Naive B cell (primary cell): ENCODE results near the gene B3GNT4. TPM values are rescaled to one million over a fixed set of nuclear protein-coding genes. Genes with fewer than 3 reads are reported as not detected.
"Not testable (repeated sequence)": the region's sequence is repeated elsewhere in the genome, so short reads cannot be mapped to it uniquely, and the experiment has no call there.

Experiments
- ATAC-seq, 2 donors: fragments of 150-1000 bp; cut with Tn5 transposase; 2 replicates each; pipeline ENCODE4 v1.10.0; 2021; ENCODE audit warnings: low read depth in 2 of 2, mild to moderate bottlenecking in 2 of 2, moderate library complexity in 2 of 2
- DNase-seq: peaks from one replicate; pipeline ENCODE4 v3.0.0; 2022
- H3K27ac Mint-ChIP-seq, 6 donors: one replicate each; pipeline ENCODE4 v1.8.0; 2020 to 2022; ENCODE audit warnings: mild to moderate bottlenecking in 6 of 6, mixed read lengths in 6 of 6, moderate library complexity in 5 of 6, inconsistent platforms in 2 of 6
- H3K27me3 Mint-ChIP-seq, 3 donors: one replicate each; pipeline ENCODE4 v1.8.0; 2021 to 2022; ENCODE audit warnings: mixed read lengths in 3 of 3, mild to moderate bottlenecking in 1 of 3
- H3K36me3 Mint-ChIP-seq, 2 donors: one replicate each; pipeline ENCODE4 v1.8.0; 2020 to 2022; ENCODE audit warnings: mixed read lengths in 2 of 2, inconsistent platforms in 1 of 2, mild to moderate bottlenecking in 1 of 2
- H3K4me1 Mint-ChIP-seq, 3 donors: one replicate each; pipeline ENCODE4 v1.8.0; 2020 to 2022; ENCODE audit warnings: mixed read lengths in 3 of 3, inconsistent platforms in 1 of 3, mild to moderate bottlenecking in 1 of 3, moderate library complexity in 1 of 3
- H3K4me3 Mint-ChIP-seq, 8 donors: one replicate each; pipeline ENCODE4 v1.8.0; 2020 to 2022; ENCODE audit warnings: mild to moderate bottlenecking in 8 of 8, mixed read lengths in 8 of 8, moderate library complexity in 8 of 8, inconsistent platforms in 2 of 8
- H3K9me3 Mint-ChIP-seq, 7 donors: one replicate each; pipeline ENCODE4 v1.8.0; 2020 to 2022; ENCODE audit warnings: mixed read lengths in 7 of 7, mild to moderate bottlenecking in 5 of 7, inconsistent platforms in 2 of 7, moderate library complexity in 1 of 7
- polyA plus RNA-seq, 6 donors: library from polyadenylated mRNA; unstranded; fragments of 300-500 nt; fragmentation: Illumina TruSeq; gene quantifications; one replicate each; pipeline ENCODE4 v1.2.3, GENCODE V29; 2021; ENCODE audit warnings: low read depth in 6 of 6

The B3GNT4 gene
- polyA plus RNA-seq, 6 donors from 2014 or later: 0.54 to 0.84 (median 0.56) TPM; not detected in 3

GRCh38 chr12:122243965-122244364 lies 40.5 kb downstream of the B3GNT4 start:
- no peak for DNase-seq
- Mint-ChIP-seq H3K36me3 (peaks cover 0 to 12% of the 10 kb centered on the region in 2 donors), H3K4me3 (no peak overlapping the region), H3K27me3 (no peaks in the 10 kb centered on the region), H3K27ac (no peak overlapping the region), H3K4me1 (peaks cover 0 to 4% (median 2%) of the 10 kb centered on the region in 3 donors), H3K9me3 (no peaks in the 10 kb centered on the region)
- no peak for ATAC-seq

- Mint-ChIP-seq H3K9me3 (no peaks in the 10 kb centered on the region), H3K4me3 (no peak overlapping the region), H3K4me1 (peaks cover 0 to 4% (median 2%) of the 10 kb centered on the region in 3 donors), H3K36me3 (peaks cover 0 to 13% of the 10 kb centered on the region in 2 donors), H3K27ac (no peak overlapping the region), H3K27me3 (no peaks in the 10 kb centered on the region)
- no peak for ATAC-seq
- no peak for DNase-seq
Observed at GRCh38 chr12:122244565-122245371, 41.3 kb downstream of the B3GNT4 start.

GRCh38 chr12:122245553-122245952 lies 42.0 kb downstream of the B3GNT4 start:
- H3K27me3 Mint-ChIP-seq: no peaks in the 10 kb centered on the region
- no peak for ATAC-seq
- peaks cover 0 to 15% of the 10 kb centered on the region in 2 donors for H3K36me3 Mint-ChIP-seq
- DNase-seq: no peak
- peaks cover 0 to 4% (median 2%) of the 10 kb centered on the region in 3 donors for H3K4me1 Mint-ChIP-seq
- no peaks in the 10 kb centered on the region for H3K9me3 Mint-ChIP-seq
- no peak overlapping the region for H3K27ac Mint-ChIP-seq
- no peak overlapping the region for H3K4me3 Mint-ChIP-seq

DNA sequence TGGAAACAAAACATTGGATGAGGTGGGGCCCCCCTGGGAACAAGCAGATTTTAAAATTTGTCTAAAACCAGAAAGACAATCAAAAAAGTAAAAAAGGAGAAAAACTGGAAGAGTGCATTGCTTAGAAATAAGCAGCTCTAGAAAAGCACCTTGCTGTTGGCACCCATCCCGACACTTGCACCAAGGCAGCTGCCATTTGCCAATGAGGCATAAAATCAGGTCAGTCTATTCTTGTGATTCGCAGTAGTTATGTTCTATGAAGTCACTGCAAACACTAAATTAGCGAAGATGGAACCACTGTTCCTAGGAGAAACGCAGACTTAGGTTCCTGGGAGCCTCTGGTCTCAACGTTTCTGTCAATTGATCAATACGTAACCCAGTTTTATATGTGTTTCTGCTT lies 46.5 kb downstream of the B3GNT4 start:
- Mint-ChIP-seq H3K9me3 (no peaks in the 10 kb centered on the region), H3K27me3 (no peaks in the 10 kb centered on the region), H3K27ac (no peak overlapping the region), H3K4me1 (peaks cover 0 to 10% (median 7%) of the 10 kb centered on the region in 3 donors), H3K4me3 (no peak overlapping the region), H3K36me3 (peaks cover 7 to 14% of the 10 kb centered on the region in 2 donors)
- ATAC-seq: no peak
- no peak for DNase-seq

DNA sequence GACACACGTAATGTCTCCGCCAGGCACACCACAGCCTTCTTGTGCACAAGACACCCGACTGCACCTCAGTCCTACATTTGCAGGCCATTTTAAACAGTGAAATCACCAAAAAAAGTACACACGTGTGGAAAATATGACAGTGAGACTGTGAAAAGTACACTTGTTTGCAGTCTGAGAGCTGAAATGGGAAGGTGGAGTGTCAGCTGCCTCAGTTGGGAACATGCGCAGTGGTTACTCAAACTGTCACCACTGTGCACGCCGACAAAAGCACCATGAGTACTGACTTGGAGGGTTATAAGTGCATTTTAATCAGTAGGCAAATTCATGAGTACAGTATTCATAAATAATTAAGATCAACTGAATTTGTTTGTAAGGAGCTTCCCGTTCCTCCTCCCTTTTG lies 47.0 kb downstream of the B3GNT4 start:
- Mint-ChIP-seq H3K9me3 (no peaks in the 10 kb centered on the region), H3K27me3 (no peaks in the 10 kb centered on the region), H3K4me3 (peak overlapping the region in 1 of 8 donors; percentile 15), H3K36me3 (peaks cover 7 to 13% of the 10 kb centered on the region in 2 donors), H3K4me1 (peaks cover 0 to 10% (median 7%) of the 10 kb centered on the region in 3 donors), H3K27ac (no peak overlapping the region)
- no peak for DNase-seq
- no peak for ATAC-seq

DNA sequence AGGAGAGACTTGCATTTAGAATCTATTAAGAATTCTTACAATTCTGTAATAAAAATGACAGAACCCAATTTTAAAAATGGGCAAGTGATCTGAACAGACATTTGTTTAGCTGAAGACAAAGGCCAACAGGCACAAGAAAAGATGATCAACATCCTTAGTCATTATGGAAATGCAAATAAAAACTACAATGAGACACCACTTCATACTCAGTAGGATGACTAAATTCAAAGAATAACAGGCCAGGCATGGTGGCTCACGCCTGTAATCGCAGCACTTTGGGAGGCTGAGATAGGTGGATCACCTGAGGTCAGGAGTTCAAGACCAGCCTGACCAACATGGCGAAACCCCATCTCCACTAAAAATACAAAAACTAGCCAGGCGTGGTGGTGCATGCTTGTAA lies 55.0 kb downstream of the B3GNT4 start:
- H3K36me3 Mint-ChIP-seq, DNase-seq, H3K4me1 Mint-ChIP-seq, H3K9me3 Mint-ChIP-seq, ATAC-seq, H3K27me3 Mint-ChIP-seq, H3K4me3 Mint-ChIP-seq: not testable (repeated sequence)
- H3K27ac Mint-ChIP-seq: peak overlapping the region in 1 of 6 donors; percentile 21

Other genes starting within 250 kb of the B3GNT4 start
- gene BCL7A, start 181.8 kb upstream of the B3GNT4 start, polyA plus RNA-seq: 100 to 1,000 TPM in 3 of 6 donors, 10 to 100 TPM in 3; 65.2 to 135 (median 87.0) TPM
- gene MLXIP, start 125.0 kb upstream of the B3GNT4 start, polyA plus RNA-seq: 10 to 100 TPM in 4 of 6 donors, 1 to 10 TPM in 2; 8.5 to 30.4 (median 11.0) TPM
- not detected for gene IL31, start 29.5 kb upstream of the B3GNT4 start, polyA plus RNA-seq
- gene LRRC43, start 20.6 kb upstream of the B3GNT4 start, polyA plus RNA-seq: not detected
- gene DIABLO, start 22.3 kb downstream of the B3GNT4 start, polyA plus RNA-seq: 10 to 100 TPM; 38.0 to 61.1 (median 54.3) TPM
- 10 to 100 TPM; 20.9 to 37.1 (median 23.9) TPM for gene VPS33A, start 62.8 kb downstream of the B3GNT4 start, polyA plus RNA-seq
- gene CLIP1, start 219.0 kb downstream of the B3GNT4 start, polyA plus RNA-seq: 10 to 100 TPM in 1 of 6 donors, 1 to 10 TPM in 5; 1.4 to 21.0 (median 9.1) TPM